CD4-positive, alpha-beta T cell treated with Interferon gamma for 1 hour (primary cell): Measurements from ENCODE around the gene TRAK1.
A peak's percentile ranks its signal among the peaks of the same experiment; 100 is the strongest.

Experiments
- DNase-seq: peaks from one replicate; pipeline ENCODE4 v3.0.0-alpha.2; 2020

TRAK1 gene

GRCh38 chr3:42214565-42215283, 123.6 kb downstream of the TRAK1 start:
- DNase-seq, result no peak

- DNase-seq, result no peak
These were observed 125.1 kb downstream of the TRAK1 start for GRCh38 chr3:42216302-42216701.

- peak; percentile 15 for DNase-seq
These were observed 125.8 kb downstream of the TRAK1 start for GRCh38 chr3:42216931-42217333.

- no peak for DNase-seq
These were observed 129.4 kb downstream of the TRAK1 start for GRCh38 chr3:42220436-42221121.

GRCh38 chr3:42222942-42223693, 132.0 kb downstream of the TRAK1 start:
- DNase-seq, result no peak

GRCh38 chr3:42224178-42224577, 133.0 kb downstream of the TRAK1 start:
- no peak for DNase-seq

- DNase-seq, result no peak
These were observed 133.7 kb downstream of the TRAK1 start for GRCh38 chr3:42224658-42225421.

- DNase-seq, result no peak
These were observed 134.6 kb downstream of the TRAK1 start for GRCh38 chr3:42225486-42226363.

GRCh38 chr3:42226470-42227425, 135.6 kb downstream of the TRAK1 start:
- DNase-seq, result no peak

- DNase-seq, result no peak
These were observed 137.6 kb downstream of the TRAK1 start for GRCh38 chr3:42228796-42229195.

GRCh38 chr3:42229266-42229941, 138.2 kb downstream of the TRAK1 start:
- DNase-seq, result no peak

- no peak for DNase-seq
These were observed 139.0 kb downstream of the TRAK1 start for GRCh38 chr3:42229942-42230688.

GRCh38 chr3:42230860-42231259, 139.7 kb downstream of the TRAK1 start:
- no peak for DNase-seq

GRCh38 chr3:42235532-42235931, 144.4 kb downstream of the TRAK1 start:
- no peak for DNase-seq

- DNase-seq, result no peak
These were observed 145.5 kb downstream of the TRAK1 start for GRCh38 chr3:42236611-42237010.

GRCh38 chr3:42246091-42246490, 154.9 kb downstream of the TRAK1 start:
- no peak for DNase-seq

- DNase-seq, result peak; percentile 24
These were observed 156.4 kb downstream of the TRAK1 start for GRCh38 chr3:42247576-42248027.

- no peak for DNase-seq
These were observed 159.6 kb downstream of the TRAK1 start for GRCh38 chr3:42250761-42251160.

GRCh38 chr3:42254566-42254965, 163.4 kb downstream of the TRAK1 start:
- no peak for DNase-seq
